K562 (cell line): ENCODE data around the gene GMDS.

ENCODE experiments used
- CTCF ChIP-seq, 3 experiments: IDR thresholded peaks in 2 of 3; conservative IDR thresholded peaks in 1 of 3; 2 replicates each; pipeline ENCODE4 v1.5.1; 2011 to 2012; ENCODE audit warnings: low read length in 3 of 3, mild to moderate bottlenecking in 3 of 3, control low read depth in 2 of 3, improper control_type of control experiment in 1 of 3, inconsistent platforms in 1 of 3, low read depth in 1 of 3, mixed read lengths in 1 of 3, moderate library complexity in 1 of 3; ENCODE audit not compliant: insufficient read depth in 2 of 3
- E2F6 ChIP-seq, 2 experiments: IDR thresholded peaks; 2 replicates each; pipeline ENCODE4 v1.6.1; 2011; ENCODE audit warnings: borderline replicate concordance in 1 of 2, control low read depth in 1 of 2, low read depth in 1 of 2, low read length in 1 of 2, mild to moderate bottlenecking in 1 of 2, mixed read lengths in 1 of 2, moderate library complexity in 1 of 2; ENCODE audit not compliant: insufficient read depth in 1 of 2, insufficient read length in 1 of 2, poor library complexity in 1 of 2, severe bottlenecking in 1 of 2; ENCODE audit errors: extremely low read depth in 1 of 2
- EGR1 ChIP-seq: fragments of 450-650 bp; conservative IDR thresholded peaks from 2 replicates; pipeline ENCODE4 v1.6.1; 2017; ENCODE audit warnings: mild to moderate bottlenecking
- HBP1 ChIP-seq: fragments of 450-650 bp; formaldehyde crosslinking; IDR thresholded peaks from 2 replicates; pipeline ENCODE4 v1.4.0; 2022; ENCODE audit warnings: missing genetic modification characterization
- NR2C2 ChIP-seq, 2 experiments: fragments of 200-800 bp in 1 of 2; sonication (Bioruptor generic) in 1 of 2; sonication (generic) in 1 of 2; formaldehyde crosslinking in 1 of 2; IDR thresholded peaks; 2 replicates each; pipeline versions ENCODE4 v1.6.1 to v1.8.0; 2016 to 2022; ENCODE audit warnings: mild to moderate bottlenecking in 1 of 2, missing compliant biosample characterization in 1 of 2, missing genetic modification characterization in 1 of 2, missing genetic modification reagents in 1 of 2
- PYGO2 ChIP-seq: fragments of 450-650 bp; IDR thresholded peaks from 2 replicates; pipeline ENCODE4 v1.6.1; 2016; ENCODE audit warnings: mild to moderate bottlenecking, missing genetic modification characterization, moderate library complexity, missing compliant biosample characterization
- SP2 ChIP-seq: IDR thresholded peaks from 2 replicates; pipeline ENCODE4 v1.6.1; 2011; ENCODE audit warnings: mild to moderate bottlenecking, low read depth, low read length, moderate library complexity; ENCODE audit not compliant: poor library complexity, severe bottlenecking; ENCODE audit errors: extremely low read depth
- SREBF2 ChIP-seq: sonication (generic); formaldehyde crosslinking; IDR thresholded peaks from 2 replicates; pipeline ENCODE4 v1.4.0; 2020; ENCODE audit warnings: mild to moderate bottlenecking, missing genetic modification reagents
- TBL1XR1 ChIP-seq, 2 experiments: IDR thresholded peaks; 2 replicates each; pipeline ENCODE4 v1.6.1; 2012; ENCODE audit warnings: improper control_type of control experiment in 2 of 2, low read length in 2 of 2, mild to moderate bottlenecking in 1 of 2
- ZBTB33 ChIP-seq: sonication (generic); formaldehyde crosslinking; IDR thresholded peaks from 2 replicates; pipeline ENCODE4 v1.8.1; 2023; ENCODE audit warnings: mild to moderate bottlenecking, missing genetic modification reagents
- ZNF274 ChIP-seq: IDR thresholded peaks from 2 replicates; pipeline ENCODE4 v1.6.1; 2011; ENCODE audit warnings: low read depth, mild to moderate bottlenecking, low read length, moderate library complexity, borderline replicate concordance

- TF ChIP-seq TBL1XR1 (IDR thresholded peaks at IDR 0.05; ENCODE audit: low read length in 2 of 2) (no peak), E2F6 (IDR thresholded peaks at IDR 0.05; ENCODE audit: borderline replicate concordance in 1 of 2, extremely low read depth in 1 of 2, insufficient read depth in 1 of 2, insufficient read length in 1 of 2, low read depth in 1 of 2, low read length in 1 of 2, poor library complexity in 1 of 2, severe bottlenecking in 1 of 2) (no peak), HBP1 (CRISPR knock-in tag) (no peak), CTCF (IDR thresholded peaks at IDR 0.05 in 2 of 3, conservative IDR thresholded peaks at IDR 0.05 in 1 of 3; ENCODE audit: insufficient read depth in 2 of 3, low read depth in 1 of 3, low read length in 3 of 3) (no peak), NR2C2 (CRISPR knock-in tag; IDR thresholded peaks at IDR 0.05) (no peak), NR2C2 (tag; IDR thresholded peaks at IDR 0.05) (no peak), ZNF274 (no peak), SREBF2 (no peak), EGR1 (no peak), ZBTB33 (CRISPR knock-in tag) (no peak), SP2 (no peak), PYGO2 (tag) (no peak)
Measured at GRCh38 chr6:1584146-1584545, 661.3 kb downstream of the GMDS start.
